Forelimb muscle (tissue), 1 donor: ENCODE measurements around the gene MARCHF3. TPM values are rescaled to one million over a fixed set of nuclear protein-coding genes. Genes with fewer than 3 reads are reported as not detected.
A peak's percentile ranks its signal among the peaks of the same experiment; 100 is the strongest.
"Not testable (repeated sequence)": the region's sequence is repeated elsewhere in the genome, so short reads cannot be mapped to it uniquely, and the experiment has no call there.

Source experiments
- DNase-seq: peaks from one replicate; pipeline ENCODE4 v3.0.0-alpha.2; 2013; ENCODE audit warnings: low read depth
- polyA plus RNA-seq: library from polyadenylated mRNA; unstranded; fragments of 120-200 nt; gene quantifications from one replicate; pipeline ENCODE4 v1.2.1, GENCODE V29; 2013; ENCODE audit not compliant: insufficient read length

Gene MARCHF3, protein sequence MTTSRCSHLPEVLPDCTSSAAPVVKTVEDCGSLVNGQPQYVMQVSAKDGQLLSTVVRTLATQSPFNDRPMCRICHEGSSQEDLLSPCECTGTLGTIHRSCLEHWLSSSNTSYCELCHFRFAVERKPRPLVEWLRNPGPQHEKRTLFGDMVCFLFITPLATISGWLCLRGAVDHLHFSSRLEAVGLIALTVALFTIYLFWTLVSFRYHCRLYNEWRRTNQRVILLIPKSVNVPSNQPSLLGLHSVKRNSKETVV
- polyA plus RNA-seq = 7.8 TPM

DNA sequence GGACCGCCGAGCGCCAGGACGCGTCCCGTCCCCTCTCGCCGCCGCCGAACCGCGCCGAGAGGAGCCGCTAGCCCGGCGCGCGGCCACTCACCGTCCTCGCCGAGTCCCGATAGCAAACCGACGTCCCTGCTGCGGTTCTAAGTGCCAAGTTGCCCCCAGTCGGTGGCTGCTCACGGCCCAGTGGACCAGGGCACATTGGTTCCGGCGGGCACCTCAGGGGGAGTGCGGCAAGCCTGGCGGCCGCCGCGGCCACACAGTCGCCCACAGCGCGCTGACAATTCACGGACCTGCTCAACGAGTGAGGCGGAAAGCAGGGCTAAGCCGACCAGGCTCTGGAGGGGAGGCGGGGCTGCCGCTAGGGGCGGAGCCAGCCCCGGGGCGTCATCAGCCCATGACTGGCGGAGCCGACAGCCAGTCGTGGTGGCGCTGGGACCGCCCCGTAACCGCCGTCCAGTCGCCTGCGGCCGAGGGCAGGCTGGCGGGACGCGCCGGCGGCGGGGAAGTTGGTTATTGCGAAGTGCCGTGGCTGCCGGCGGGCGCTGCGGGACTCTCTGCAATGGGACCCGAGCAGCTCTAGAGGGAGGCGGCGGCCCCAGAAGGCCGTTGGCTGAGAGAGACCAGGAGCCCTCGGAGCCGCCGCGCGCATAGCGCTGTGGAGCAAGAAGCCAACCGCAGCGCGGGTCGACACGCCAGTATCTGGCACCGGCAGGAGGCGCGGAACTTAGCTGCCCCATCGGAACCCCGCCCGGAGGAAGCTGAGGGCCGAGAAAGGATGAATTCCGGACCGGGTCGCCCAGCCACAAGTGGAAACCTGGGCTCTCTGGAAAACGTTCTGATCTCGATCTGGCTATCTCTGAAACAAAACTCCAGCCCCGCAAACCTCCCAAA is at the start of gene MARCHF3:
Gene MARCHF3, minus strand, starts transcription at position 300 of the 888 bp plus-strand sequence. CDS start 112,387 bp downstream, outside the sequence.
- DNase-seq = peak; percentile 88

DNA sequence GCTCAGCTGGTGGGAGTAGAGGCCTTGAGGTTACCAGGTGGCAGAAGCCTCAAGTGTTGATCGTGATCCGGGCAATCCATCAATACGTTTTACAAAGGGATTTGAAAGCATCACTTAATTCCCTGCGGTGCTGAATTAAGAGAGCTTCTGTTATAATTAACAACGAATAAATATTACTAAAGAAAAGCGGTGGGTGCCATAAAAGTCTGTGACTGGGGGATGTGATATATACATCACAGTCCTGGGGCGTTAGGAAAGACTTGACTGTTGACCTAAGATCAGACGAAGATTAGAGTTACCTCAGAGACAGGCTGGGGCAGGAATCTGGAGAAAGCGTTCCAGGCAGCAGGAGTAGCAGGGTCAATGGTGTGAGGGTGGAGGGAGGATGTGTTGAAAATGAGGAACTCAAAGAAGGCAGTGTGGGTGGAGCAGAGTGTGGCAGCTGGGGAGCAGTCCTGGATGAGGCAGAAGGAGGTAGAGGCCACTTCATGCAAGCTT is 49.7 kb upstream of the MARCHF3 start:
- DNase-seq = no peak

DNA sequence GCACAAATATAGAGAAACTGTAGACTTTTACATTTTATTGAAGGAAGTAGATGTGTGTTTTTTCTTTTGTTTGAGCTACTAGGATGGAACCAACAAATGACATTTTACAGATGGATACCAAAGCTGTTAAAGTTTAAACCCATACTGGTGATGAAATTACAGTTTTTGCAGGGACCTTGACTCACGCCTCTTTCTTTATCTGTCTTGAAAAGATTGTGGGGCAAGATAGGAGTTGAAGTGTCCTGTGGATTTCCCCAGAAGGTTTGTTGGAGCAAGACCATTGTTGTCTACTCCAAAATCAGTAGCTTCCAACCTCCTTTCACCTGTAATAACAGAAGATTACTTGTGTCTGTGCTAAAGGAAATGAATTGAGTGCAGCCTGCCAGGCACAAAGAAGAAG is 47.0 kb upstream of the MARCHF3 start:
- no peak for DNase-seq

DNA sequence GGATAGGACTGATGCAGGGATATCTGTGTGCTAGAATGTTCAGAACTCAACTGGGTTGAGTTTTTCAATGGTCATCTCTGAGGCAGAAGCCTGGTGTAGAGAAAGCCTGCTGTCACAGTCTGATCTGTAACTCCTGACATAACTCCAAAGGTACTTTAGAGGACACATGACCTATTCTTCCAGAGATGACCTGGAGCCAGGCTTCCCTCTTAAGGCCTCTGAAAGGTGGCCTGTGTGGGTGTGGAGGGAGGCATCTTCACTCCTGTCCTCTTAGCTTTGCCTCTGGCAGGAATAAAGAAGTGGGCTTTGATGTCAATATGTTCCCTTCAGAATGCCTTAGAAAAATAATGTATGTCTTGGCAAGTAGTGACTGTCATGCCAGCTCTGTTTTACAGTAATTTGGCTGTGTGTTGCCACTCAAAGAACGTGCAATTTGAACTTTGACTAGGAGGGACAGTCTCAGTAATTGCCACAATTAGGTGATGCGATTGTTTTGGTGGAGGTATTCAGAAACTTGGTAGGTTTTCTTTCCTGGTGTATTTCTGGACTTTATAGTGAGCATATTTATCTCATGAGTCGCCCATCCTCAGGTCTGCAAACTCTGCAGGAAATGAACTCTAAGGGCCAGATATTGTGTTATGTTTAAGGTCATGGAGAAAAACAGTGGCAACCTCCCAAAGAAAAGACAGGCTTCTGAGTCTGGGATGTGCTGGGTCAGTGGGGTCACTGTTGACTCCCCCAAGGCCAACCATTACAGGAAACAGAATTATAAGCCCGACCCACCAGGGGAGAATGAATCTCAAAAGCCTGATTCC is 46.2 kb upstream of the MARCHF3 start:
- no peak for DNase-seq

DNA sequence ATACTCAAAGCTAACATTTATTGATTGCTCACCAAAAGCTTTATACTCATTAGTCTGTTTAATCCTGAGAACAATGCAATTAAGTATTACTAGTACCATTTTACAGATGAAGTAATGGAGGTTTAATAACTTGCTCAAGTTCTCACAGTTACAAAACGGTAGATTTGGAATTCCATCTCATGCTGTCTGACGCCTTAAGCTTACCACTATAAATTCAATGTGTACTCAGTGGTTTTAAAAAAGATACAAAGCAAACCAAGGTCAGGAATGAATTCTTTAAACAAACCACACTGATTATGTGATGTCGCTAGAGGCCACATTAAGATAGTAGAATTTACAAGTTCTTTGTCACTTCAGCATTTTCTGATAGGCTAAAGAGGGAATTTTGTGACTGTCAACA is 44.1 kb upstream of the MARCHF3 start:
- DNase-seq = no peak

DNA sequence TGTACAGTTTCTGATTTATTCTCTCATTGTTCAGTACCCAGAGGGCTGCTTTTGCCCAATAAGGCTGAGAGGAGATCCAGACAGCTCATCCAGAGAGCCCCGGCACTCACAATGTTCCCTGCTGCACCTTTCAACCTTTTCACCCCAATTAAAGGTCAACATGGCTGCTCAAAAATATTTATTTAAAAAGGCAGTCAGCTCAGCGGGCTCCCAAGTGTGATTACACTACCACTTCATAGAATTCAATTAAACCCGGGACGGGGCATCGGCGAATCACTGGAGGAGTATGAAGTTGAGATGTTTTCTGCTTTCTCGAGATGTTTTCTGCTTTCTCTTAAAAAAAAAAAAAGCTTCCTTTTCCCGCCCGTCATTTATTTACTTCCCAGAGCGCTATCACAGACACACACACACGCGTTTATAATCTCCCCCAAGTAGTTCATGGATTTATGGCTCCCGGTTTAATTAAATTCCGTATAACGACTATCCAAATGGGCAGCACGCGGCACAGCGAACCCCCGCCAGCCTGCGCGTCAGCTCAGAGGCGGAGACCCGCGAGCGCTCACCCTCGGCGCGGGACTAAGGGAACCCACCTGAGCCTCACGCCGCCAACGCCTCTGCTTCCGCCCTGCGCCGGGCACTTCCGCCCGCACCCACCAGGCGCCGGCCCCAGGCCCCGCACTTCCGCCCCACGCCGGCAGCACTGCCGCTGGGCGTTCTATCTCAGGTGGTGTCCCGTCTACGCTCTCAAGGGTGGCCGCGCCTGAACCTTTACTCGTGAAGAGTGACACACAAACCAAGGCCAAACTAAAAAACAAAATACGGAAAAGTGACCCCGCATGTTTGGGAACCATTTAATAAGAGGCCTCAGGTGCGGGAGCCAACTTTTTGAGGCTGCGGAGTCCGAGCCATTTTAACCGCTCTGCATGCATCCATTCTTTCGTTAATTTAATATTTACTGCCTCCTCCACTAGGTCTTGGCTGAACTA is 42.8 kb upstream of the MARCHF3 start, which contains the start of gene C5orf63:
Gene C5orf63, minus strand, starts transcription at position 642 of the 986 bp plus-strand sequence. CDS start 14,507 bp downstream, outside the sequence.
- DNase-seq = no peak

DNA sequence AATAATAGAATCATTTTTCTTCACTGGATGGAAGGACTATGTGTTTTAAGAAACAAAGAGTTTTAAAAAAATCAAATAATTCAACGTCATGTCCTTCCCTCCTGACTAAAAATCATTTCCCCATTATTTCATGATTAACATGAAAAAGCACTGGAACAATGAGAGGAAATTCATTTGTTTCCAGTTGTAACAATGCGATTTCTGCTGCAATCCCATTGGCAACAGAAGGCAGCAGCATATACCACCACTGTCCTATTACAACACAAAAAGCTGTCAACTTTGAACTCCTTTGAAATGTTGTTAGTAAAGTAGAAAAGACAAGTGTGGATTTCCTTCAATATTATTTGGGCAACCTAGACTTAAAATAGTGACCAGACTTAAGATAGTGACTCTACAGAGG is 39.9 kb upstream of the MARCHF3 start:
- no peak for DNase-seq

DNA sequence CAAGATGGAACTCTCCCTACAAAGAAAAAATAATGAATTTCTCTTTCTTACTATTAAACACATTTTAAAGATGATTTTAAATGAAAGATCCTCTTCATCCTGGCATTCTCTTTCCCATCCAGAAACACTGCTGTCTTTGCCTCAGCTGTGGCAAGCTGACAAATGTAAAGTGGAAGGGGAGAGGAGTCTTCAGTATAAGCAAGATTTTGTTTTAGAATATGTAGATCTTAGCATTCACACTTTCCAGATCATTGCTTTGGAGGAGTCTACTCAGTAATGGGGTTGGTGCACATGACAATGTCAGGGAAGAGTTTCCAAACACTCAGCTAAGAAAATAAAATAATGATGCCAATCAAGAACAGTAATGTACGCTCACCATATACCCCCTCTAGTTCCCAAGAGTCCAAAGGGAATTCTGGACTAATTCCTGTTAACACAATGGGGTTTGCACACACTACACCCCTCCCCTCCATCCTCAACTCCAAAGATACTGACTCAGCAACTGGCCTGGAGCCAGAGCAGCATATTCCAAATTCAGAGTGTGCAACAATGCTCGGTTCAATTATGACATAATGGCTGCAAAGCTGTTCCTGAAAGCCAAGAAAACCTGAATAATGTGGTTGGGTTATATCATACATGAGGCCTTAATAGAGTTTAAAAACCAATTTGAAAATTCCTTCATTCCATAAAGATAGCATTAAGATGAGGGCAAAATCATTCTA is 38.3 kb upstream of the MARCHF3 start:
- DNase-seq = no peak

DNA sequence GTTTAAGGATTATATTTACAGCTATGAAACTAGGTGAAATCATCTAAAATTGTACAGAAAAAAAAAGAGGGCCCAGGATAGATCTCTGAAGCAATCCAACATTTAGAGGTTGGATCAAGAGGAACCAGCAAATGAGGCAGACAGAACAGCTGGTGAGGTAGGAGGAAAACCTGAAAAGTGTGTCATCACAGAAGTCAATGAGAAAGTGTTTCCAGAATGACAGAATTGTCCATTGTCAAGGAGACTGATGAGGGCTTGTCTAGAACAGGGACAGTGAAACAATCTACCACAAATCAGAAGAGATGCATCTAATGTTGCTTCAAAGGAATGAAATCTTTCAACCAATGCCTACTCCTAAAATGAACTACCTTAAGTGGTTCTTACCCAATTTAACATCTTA is 36.4 kb upstream of the MARCHF3 start:
- no peak for DNase-seq

DNA sequence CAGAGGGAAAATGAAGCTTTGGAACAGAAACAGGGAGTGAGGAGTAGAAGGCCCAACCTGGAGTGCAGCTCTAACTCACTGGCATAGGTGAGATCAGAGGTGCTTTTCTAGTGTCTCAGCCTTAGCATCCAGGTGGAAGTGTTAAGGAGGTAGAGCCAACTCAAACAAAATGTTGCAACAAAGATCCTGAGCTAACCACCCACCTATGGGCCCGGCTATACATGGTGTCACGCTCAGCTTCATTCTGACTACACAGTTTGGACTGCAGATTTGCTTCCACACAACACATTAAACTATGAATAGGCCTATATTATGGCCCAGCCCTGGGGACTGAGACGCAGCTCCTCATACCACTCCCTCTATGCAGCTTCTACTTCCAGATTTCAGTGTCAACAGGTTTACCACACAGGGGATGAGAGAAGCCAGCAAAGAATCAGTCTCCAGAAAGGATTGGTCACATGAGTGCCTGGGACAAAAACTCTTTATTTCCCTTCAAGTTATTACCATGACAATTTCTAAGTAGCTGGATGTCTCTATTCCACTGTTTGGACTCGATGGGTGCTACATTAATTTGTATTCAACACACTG is 34.0 kb upstream of the MARCHF3 start:
- no peak for DNase-seq

DNA sequence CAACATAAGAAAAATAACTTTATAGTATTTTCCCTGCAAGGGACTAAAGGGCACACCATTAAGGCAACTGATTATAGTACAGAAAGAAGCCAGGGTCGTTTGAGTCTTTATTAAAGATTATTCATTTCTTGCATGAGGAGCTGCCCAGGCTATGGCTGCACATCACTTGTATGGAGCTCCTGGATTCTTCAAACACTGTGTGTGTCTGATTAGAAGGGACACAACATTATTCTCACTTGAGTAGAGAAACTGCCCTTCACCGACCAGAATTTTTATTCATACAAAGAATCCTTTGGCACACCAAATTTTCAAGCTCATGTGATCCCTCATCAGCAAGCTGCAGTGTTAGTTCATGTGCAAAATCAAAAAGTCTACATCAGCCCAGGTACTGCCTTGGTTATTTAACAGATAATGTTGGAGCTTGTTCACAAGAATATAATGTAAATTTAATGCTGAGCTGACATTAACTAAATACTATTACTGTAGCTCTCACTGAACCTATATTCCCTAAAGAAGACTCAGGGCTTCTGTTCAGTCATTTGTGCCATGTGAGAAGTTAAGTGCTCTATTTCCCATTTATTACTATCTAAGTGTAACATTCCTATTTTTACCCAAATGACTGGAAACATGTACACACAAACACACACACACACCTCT is 33.0 kb upstream of the MARCHF3 start:
- DNase-seq = no peak

DNA sequence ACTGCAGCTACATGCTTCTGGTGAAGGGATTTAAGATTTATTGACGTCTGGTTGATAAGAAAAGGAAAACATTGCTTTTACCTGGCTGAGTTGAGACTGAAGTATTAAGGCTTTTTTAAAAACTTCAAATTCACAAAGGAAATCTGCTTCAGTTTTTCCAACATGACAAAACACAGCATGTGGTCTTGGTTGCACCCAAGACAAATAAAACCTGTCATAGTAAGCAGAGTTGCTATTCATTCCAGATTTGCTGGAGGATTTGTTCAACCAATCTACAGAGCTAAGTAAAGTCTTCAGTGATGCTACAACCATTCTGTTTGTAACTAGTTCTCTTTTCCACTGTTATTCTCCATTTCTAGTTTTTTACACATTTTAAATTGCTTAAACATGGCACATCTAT is 31.6 kb upstream of the MARCHF3 start:
- no peak for DNase-seq

DNA sequence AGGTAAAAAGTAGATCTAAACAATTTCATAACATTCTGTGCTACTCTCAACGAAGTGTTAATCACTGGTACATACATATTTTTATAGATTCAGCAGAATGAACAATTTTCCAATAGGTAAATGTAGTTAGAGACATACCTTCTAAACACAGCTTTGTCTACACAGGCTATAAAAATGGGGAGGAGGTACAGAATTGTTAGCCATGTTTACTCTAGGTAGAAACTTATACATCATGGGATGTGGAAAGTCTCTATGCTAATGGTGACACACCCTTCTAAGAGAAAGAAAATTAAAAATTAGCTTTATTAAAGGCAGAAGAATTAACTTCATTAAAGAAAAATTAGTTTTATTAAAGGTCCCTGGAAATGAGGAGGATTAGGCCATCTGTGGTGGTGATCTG is 31.2 kb upstream of the MARCHF3 start:
- DNase-seq = no peak

DNA sequence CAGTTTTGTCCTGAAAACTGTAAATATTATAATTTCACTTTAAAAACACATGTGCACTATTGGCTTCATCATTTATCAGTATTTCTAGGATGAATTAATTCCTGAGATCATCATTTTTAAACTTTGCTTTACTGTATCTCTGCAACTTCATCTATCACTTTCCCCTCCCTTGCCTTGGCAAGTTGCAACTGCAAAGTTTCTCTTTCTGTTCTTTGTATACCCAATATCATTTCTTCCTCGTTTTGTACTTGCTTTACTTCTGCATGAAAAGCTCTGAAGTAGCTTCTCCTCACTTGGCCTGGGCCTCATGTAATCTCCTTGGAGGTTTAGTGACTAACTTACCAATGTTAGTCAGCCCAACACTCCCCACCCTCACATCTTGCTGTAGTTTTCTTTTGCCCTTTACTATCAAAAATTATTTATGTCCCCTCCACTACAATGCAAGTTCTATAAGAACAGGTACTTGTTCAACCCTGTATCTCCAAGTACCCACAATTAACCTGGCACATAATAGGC is 30.2 kb upstream of the MARCHF3 start:
- DNase-seq = no peak

DNA sequence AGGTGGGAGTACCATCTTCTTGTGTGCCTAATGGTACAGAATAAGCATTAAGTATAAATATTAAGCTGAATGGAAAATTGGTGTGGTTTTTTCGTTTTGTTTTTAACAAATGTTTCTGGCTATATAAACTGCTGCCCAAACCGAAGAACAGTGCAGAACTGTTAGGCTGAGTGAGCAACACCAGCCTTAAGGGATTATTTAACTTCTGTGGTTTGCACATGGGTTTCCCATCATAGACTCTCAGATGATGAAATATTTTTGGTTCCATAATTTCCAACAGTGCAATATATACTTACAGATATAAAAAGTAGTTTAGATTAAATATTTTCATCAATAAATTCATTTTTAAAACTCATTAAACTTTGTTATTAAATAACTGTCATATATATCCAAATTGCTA is 26.5 kb upstream of the MARCHF3 start:
- DNase-seq = no peak

DNA sequence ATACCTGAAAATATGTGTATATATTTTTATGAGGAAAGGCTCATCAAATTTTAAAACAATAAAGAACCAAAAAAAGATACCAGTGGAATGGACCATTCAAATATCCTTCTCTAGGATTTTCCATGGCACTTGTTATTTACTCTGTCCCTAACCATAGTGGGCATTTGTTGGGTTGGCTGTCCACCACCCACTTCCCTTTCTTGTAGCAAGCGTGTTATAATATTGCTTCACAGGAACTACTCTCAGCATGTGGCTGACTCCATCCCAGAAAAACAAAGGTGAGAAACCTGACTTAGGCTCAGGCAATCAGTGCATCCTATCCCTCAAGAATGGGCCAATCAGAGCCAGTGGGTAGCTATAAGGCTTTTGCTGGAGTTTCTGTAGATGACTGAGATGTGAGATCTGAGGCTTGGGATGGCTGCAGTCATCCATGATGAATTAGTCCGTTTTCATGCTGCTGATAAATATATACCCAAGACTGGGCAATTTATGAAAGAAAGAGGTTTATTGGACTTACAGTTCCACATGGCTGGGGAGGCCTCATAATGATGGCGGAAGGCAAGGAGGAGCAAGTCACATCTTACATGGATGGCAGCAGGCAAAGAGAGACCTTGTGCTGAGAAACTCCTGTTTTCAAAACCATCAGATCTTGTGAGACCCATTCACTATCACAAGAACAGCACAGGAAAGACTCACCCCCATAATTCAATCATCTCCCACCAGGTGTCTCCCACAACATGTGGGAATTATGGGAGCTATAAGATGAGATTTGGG is 25.7 kb upstream of the MARCHF3 start:
- no peak for DNase-seq

DNA sequence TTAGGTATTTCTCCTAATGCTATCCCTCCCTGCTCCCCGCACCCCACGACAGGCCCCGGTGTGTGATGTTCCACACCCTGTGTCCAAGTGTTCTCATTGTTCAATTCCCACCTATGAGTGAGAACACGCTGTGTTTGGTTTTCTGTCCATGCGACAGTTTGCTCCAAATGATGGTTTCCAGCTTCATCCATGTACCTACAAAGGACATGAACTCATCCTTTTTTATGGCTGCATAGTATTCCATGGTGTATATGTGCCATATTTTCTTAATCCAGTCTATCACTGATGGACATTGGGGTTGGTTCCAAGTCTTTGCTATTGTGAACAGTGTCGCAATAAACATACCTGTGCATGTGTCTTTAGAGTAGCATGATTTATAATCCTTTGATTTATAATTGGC is 23.2 kb upstream of the MARCHF3 start:
- DNase-seq = not testable (repeated sequence)

DNA sequence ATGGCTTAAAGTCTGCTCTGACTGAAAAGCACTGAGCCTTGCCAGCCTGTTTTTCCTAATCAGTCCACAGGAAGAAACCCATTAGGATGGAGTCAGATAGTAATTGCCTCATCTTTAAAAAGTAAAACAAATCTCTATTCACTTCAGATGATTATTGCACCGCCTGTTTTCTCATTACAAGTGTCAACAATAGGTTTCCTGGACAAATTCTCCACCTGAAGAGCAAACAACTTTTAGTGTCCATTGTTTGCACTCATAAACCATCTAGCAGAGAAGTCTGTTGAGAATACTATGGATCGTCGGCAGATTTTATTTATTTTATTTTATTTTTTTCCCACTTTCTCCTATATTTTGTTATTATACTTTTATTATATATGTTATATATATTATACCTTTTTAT is 22.7 kb upstream of the MARCHF3 start:
- DNase-seq = no peak
